HepG2 (cell line): ENCODE measurements around the gene INAFM2. TPM values are rescaled to one million over a fixed set of nuclear protein-coding genes. Genes with fewer than 3 reads are reported as not detected.

ENCODE experiments used
- ATAC-seq: fragments of 200-7000 bp; cut with Tn5 transposase; 3 replicates; pipeline ENCODE4 v1.9.1; 2020; ENCODE audit warnings: mild to moderate bottlenecking, moderate library complexity
- BruUV-seq: library from RNA; stranded (reverse); fragments of 400-500 nt; replicated peaks from 2 replicates; lab custom pipeline; 2021; lab: Mats Ljungman, UMichigan
- CTCF ChIA-PET: fragments of 300-600 bp; formaldehyde crosslinking; extraction: SDS; loops from one replicate; lab custom pipeline; 2021; ENCODE audit warnings: low total read pairs, inconsistent platforms, low intra/inter-chr PET ratio; lab: Yijun Ruan, JAX
- POLR2A ChIA-PET: fragments of 350-600 bp; sonication (Branson Sonifier 250); formaldehyde crosslinking; loops from one replicate; lab custom pipeline; 2020; ENCODE audit warnings: antibody characterized with exemption, inconsistent platforms; lab: Yijun Ruan, JAX
- DNase-seq: peaks from one replicate; pipeline ENCODE4 v3.0.0-alpha.2; 2015; ENCODE audit warnings: low spot score
- FAIRE-seq: peaks from 3 replicates; lab custom pipeline; 2011; peaks lifted over from hg19 to GRCh38; lab: Jason Lieb, UNC
- H2AFZ ChIP-seq: one replicate; pipeline ENCODE4 v1.6.1; 2011; ENCODE audit warnings: low read length, inconsistent platforms
- H3K27ac ChIP-seq: fragments of 300-600 bp; 3 replicates; pipeline ENCODE4 v1.8.0; 2011; ENCODE audit warnings: mixed run types, mild to moderate bottlenecking, mixed read lengths, low read length, inconsistent platforms; ENCODE audit not compliant: insufficient read depth; ENCODE audit errors: extremely low read length
- H3K27me3 ChIP-seq, 2 experiments: fragments of 200-600 bp in 1 of 2; 2 replicates in 1 of 2; 3 replicates in 1 of 2; pipeline versions ENCODE4 v1.6.0 to v1.8.0; 2011; ENCODE audit warnings: low read length in 2 of 2, mild to moderate bottlenecking in 2 of 2, moderate library complexity in 2 of 2, inconsistent platforms in 1 of 2; ENCODE audit not compliant: insufficient read depth in 2 of 2, control insufficient read depth in 1 of 2
- H3K36me3 ChIP-seq, 2 experiments: fragments of 200-600 bp in 1 of 2; replicated peaks in 1 of 2; 2 replicates in 1 of 2; 3 replicates in 1 of 2; pipeline versions ENCODE4 v1.5.1 to v1.8.0; 2011; ENCODE audit warnings: low read length in 2 of 2, inconsistent platforms in 1 of 2; ENCODE audit not compliant: insufficient read depth in 2 of 2, control insufficient read depth in 1 of 2
- H3K4me1 ChIP-seq: 2 replicates; pipeline ENCODE4 v1.5.1; 2012; ENCODE audit warnings: low read length, inconsistent platforms; ENCODE audit not compliant: insufficient read depth
- H3K4me2 ChIP-seq: 2 replicates; pipeline ENCODE4 v1.6.0; 2011; ENCODE audit warnings: low read depth, low read length, inconsistent platforms
- H3K4me3 ChIP-seq, 3 experiments: fragments of 200-600 bp in 1 of 3; sonication (generic), shearing (Covaris generic) in 1 of 3; replicated peaks in 1 of 3; 2 replicates each; pipeline ENCODE4 v1.5.1; 2011 to 2016; ENCODE audit warnings: low read length in 3 of 3, inconsistent platforms in 2 of 3, low read depth in 2 of 3, mild to moderate bottlenecking in 2 of 3, control low read depth in 1 of 3, mixed read lengths in 1 of 3; ENCODE audit not compliant: insufficient read depth in 1 of 3
- H3K79me2 ChIP-seq: one replicate; pipeline ENCODE4 v1.6.1; 2011; ENCODE audit warnings: low read length, inconsistent platforms; ENCODE audit not compliant: insufficient read depth
- H3K9ac ChIP-seq: 2 replicates; pipeline ENCODE4 v1.6.0; 2011; ENCODE audit warnings: mild to moderate bottlenecking, low read depth, low read length, inconsistent platforms; ENCODE audit not compliant: insufficient read depth
- H3K9me3 ChIP-seq: 2 replicates; pipeline ENCODE4 v1.5.1; 2012; ENCODE audit warnings: mild to moderate bottlenecking, low read length
- H4K20me1 ChIP-seq: 2 replicates; pipeline ENCODE4 v1.6.0; 2011; ENCODE audit warnings: inconsistent platforms, mild to moderate bottlenecking, low read length, moderate library complexity; ENCODE audit not compliant: insufficient read depth
- CREB1 ChIP-seq, 2 experiments: fragments of 450-650 bp in 1 of 2; IDR thresholded peaks; 2 replicates each; pipeline ENCODE4 v1.6.1; 2016 to 2017; ENCODE audit warnings: control low read depth in 1 of 2, mild to moderate bottlenecking in 1 of 2, missing compliant biosample characterization in 1 of 2, missing genetic modification characterization in 1 of 2
- HMG20A ChIP-seq: IDR thresholded peaks from 2 replicates; pipeline ENCODE4 v1.6.1; 2016; ENCODE audit warnings: borderline replicate concordance
- KAT7 ChIP-seq: IDR thresholded peaks from 2 replicates; pipeline ENCODE4 v1.6.1; 2018; ENCODE audit warnings: borderline replicate concordance, missing compliant biosample characterization
- MAFK ChIP-seq, 2 experiments: IDR thresholded peaks in 1 of 2; conservative IDR thresholded peaks in 1 of 2; 2 replicates each; pipeline ENCODE4 v1.6.1; 2011; ENCODE audit warnings: improper control_type of control experiment in 2 of 2, low read length in 2 of 2
- MBNL3 ChIP-seq: fragments of 250-450 bp; sonication (Bioruptor Pico); conservative IDR thresholded peaks from 2 replicates; pipeline ENCODE4 v1.8.0; 2022; ENCODE audit warnings: mild to moderate bottlenecking, inconsistent platforms
- SP4 ChIP-seq: sonication (generic); formaldehyde crosslinking; IDR thresholded peaks from 2 replicates; pipeline ENCODE4 v1.8.1; 2023; ENCODE audit warnings: mild to moderate bottlenecking, missing genetic modification reagents
- SRY ChIP-seq: sonication (generic); formaldehyde crosslinking; IDR thresholded peaks from 2 replicates; pipeline ENCODE4 v1.8.0; 2022; ENCODE audit warnings: mild to moderate bottlenecking, missing genetic modification reagents
- ZNF230 ChIP-seq: sonication (generic); formaldehyde crosslinking; IDR thresholded peaks from 2 replicates; pipeline ENCODE4 v1.4.0; 2020; ENCODE audit warnings: mild to moderate bottlenecking, missing genetic modification reagents
- ZNF749 ChIP-seq: sonication (generic); formaldehyde crosslinking; IDR thresholded peaks from 2 replicates; pipeline ENCODE4 v1.8.0; 2022; ENCODE audit warnings: mild to moderate bottlenecking, missing genetic modification reagents, moderate library complexity, borderline replicate concordance
- ZSCAN25 ChIP-seq: sonication (generic); formaldehyde crosslinking; IDR thresholded peaks from 2 replicates; pipeline ENCODE4 v1.8.0; 2022; ENCODE audit warnings: mild to moderate bottlenecking, missing genetic modification reagents
- WGBS: methylation state at CpG from one replicate; pipeline ENCODE4 v1.1.6; 2017; ENCODE audit warnings: low lambda C conversion rate; 5-methylcytosine and 5-hydroxymethylcytosine counted together
- in situ Hi-C: cut with HindIII; loops from 2 replicates; pipeline ENCODE4 v1.10.0; 2017; ENCODE audit warnings: low pct_unique_long_range_greater_than_20kb; ENCODE audit not compliant: extremely low pct_ligation_motif_present
- intact Hi-C: fragments of 100-400 bp; cut with micrococcal nuclease; formaldehyde crosslinking; loops from one replicate; pipeline ENCODE4 v1.10.0; 2022; ENCODE audit not compliant: unreplicated experiment
- polyA plus RNA-seq, 8 experiments: library from polyadenylated mRNA; depleted of rRNA in 3 of 8; stranded (reverse) in 7 of 8; unstranded in 1 of 8; fragments of >200 nt; fragmentation: Illumina TruSeq in 4 of 8; extraction: Trizol in 4 of 8; gene quantifications; 2 replicates each; pipeline versions ENCODE4 v1.2.1 to v1.2.3, GENCODE V29; 2011 to 2016; ENCODE audit warnings: low read depth in 4 of 8, missing spikeins in 1 of 8, mixed read lengths in 1 of 8; ENCODE audit not compliant: insufficient read depth in 1 of 8
- total RNA-seq, 5 experiments: library from RNA; depleted of rRNA; stranded (reverse); fragments of >200 nt; fragmentation: Illumina TruSeq; extraction: Trizol; gene quantifications; 2 replicates each; pipeline ENCODE4 v1.2.3, GENCODE V29; 2016; ENCODE audit warnings: low read depth in 1 of 5
- TF ChIP-seq, protein P1 (sequence below): IDR thresholded peaks from 2 replicates; pipeline ENCODE4 v1.6.1; 2016; ENCODE audit warnings: missing biosample characterization, missing genetic modification reagents, low read depth
- TF ChIP-seq, protein P2 (sequence below): sonication (generic); formaldehyde crosslinking; IDR thresholded peaks from 2 replicates; pipeline ENCODE4 v1.8.0; 2022; ENCODE audit warnings: mild to moderate bottlenecking, missing genetic modification reagents, moderate library complexity
- TF ChIP-seq, protein P3 (sequence below): sonication (generic); formaldehyde crosslinking; IDR thresholded peaks from 2 replicates; pipeline ENCODE4 v1.8.1; 2023; ENCODE audit warnings: mild to moderate bottlenecking, moderate library complexity, missing genetic modification reagents
- TF ChIP-seq, protein P4 (sequence below): sonication (generic); formaldehyde crosslinking; conservative IDR thresholded peaks from 2 replicates; pipeline ENCODE4 v1.4.0; 2020; ENCODE audit warnings: mild to moderate bottlenecking, missing genetic modification reagents, moderate library complexity

The INAFM2 gene
- total and polyA plus RNA-seq, 2 of the 13 experiments (the other 11 are each of a cell fraction or from before 2014, with no cell fraction given): 5.5 to 6.5 TPM

DNA sequence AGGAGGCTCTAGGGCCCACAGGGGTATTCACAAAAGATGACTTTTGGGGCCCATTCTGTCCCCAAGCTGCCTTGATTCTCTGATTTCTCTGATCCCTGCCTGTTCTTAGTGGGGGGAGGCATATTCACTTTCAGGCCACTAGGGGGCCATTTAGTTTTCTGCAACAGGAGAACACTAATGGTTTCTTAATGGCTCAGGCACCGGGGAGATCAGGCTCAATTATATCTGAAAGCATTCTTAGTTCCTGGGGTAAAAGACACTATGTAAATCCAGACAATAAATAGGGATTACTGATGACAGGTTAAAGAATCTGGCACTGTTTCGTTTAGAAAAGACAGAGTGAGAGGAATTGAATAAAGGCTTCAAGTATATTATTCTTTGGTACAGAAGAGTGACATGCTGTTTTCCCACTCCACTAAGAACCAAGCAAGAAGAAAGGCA, 2.5 kb upstream of the INAFM2 start (continued):
- TF ChIP-seq, protein P1, sequence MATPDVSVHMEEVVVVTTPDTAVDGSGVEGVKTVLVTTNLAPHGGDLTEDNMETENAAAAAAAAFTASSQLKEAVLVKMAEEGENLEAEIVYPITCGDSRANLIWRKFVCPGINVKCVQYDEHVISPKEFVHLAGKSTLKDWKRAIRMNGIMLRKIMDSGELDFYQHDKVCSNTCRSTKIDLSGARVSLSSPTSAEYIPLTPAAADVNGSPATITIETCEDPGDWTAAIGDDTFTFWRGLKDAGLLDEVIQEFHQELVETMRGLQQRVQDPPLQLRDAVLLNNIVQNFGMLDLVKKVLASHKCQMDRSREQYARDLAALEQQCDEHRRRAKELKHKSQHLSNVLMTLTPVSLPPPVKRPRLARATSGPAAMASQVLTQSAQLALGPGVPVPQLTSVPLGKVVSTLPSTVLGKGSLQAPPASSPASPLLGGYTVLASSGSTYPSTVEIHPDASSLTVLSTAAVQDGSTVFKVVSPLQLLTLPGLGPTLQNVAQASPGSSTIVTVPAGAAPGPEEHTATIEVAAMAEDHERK: no peak
- no peak for TF ChIP-seq KAT7
- no peak for TF ChIP-seq HMG20A (CRISPR knock-in tag)
- TF ChIP-seq MBNL3: no peak
- TF ChIP-seq ZSCAN25 (CRISPR knock-in tag): no peak
- no peak for TF ChIP-seq CREB1 (IDR thresholded peaks at IDR 0.05)
- TF ChIP-seq CREB1 (CRISPR knock-in tag; IDR thresholded peaks at IDR 0.05): no peak
- TF ChIP-seq ZNF230 (CRISPR knock-in tag): no peak

DNA sequence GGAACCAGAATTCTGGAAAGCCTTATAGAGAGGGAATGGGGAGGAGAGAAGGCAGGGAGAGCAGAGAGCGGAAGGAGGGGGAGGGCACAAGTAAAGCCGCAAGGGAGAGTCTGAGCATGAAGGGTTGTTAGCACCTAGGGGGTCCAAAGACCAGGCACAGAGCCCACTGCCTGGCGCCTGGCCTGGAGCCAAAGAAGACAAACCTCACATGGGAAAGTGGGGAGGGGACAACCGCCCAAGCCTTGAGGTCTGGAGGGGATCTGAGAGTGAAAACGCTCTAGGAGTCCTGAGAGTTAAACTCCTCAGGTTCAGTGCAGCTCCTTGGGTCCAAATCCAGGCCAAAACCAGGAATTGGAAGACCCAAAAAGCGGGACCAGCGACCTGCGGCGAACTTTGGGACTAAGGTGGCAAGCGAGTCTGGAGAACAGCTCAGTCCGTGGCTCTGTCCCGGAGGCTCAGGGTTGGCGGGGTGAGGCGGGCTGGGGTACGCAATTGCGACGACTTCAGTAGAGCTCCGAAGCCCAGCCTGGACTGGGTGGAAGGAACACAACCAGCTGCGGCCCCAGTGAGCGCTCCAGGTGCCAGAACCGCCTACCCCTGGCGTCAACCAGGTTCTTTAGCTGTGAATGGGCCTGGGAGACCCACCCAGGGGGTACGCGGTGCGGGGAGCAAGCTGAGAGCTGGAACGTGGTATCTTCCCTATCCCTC, 807 bp upstream of the INAFM2 start:
- Histone ChIP-seq H4K20me1 (no peaks in the 10 kb centered on the region), H3K27ac (no peak overlapping the region), H3K4me3 (peak overlapping the region; percentile 8 to 75 (median 40); a peak in 4 of 6 replicates), H3K36me3 (no peaks in the 10 kb centered on the region), H2AFZ (no peak overlapping the region), H3K4me1 (peaks cover 42% of the 10 kb centered on the region), H3K9me3 (no peaks in the 10 kb centered on the region), H3K9ac (no peak overlapping the region), H3K79me2 (no peaks in the 10 kb centered on the region), H3K27me3 (peaks cover 0 to 7% of the 10 kb centered on the region in 2 experiments; a peak in 1 of 5 replicates), H3K4me2 (peak overlapping the region; percentile 82)
- FAIRE-seq: peak; percentile 52
- POLR2A ChIA-PET: interaction anchor here (0.6 to 1.9 kb wide), 9 partner anchors 9 to 320 kb away, joined by 3 to 24 read pairs (median 4); partner anchors contain the start of genes BUB1B, CCDC9B and IVD
- in situ Hi-C loops: no loop called here
- CTCF ChIA-PET: interaction anchor here (2.8 to 4.6 kb wide), 2 partner anchors 16 to 99 kb away, joined by 12 to 19 read pairs; no protein-coding TSS in a partner anchor
- ATAC-seq: peak; percentile 14
- peak; percentile 53 for DNase-seq
- BruUV-seq: no TSS peak
- intact Hi-C loops: loop anchor here (5.0 kb wide), 1 partner anchor 100 kb away; no protein-coding TSS in a partner anchor
- WGBS: 16% methylated on average over 10 of the region's 26 CpGs
- TF ChIP-seq SRY (CRISPR knock-in tag): 0 out of 2 replicates have a peak, but pooled peaks have one; percentile 62
- 0 out of 2 replicates have a peak, but pooled peaks have one; percentile 15 for TF ChIP-seq ZNF749 (CRISPR knock-in tag)
- TF ChIP-seq, protein P2, sequence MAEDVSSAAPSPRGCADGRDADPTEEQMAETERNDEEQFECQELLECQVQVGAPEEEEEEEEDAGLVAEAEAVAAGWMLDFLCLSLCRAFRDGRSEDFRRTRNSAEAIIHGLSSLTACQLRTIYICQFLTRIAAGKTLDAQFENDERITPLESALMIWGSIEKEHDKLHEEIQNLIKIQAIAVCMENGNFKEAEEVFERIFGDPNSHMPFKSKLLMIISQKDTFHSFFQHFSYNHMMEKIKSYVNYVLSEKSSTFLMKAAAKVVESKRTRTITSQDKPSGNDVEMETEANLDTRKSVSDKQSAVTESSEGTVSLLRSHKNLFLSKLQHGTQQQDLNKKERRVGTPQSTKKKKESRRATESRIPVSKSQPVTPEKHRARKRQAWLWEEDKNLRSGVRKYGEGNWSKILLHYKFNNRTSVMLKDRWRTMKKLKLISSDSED (CRISPR knock-in tag): no peak
- TF ChIP-seq, protein P3, sequence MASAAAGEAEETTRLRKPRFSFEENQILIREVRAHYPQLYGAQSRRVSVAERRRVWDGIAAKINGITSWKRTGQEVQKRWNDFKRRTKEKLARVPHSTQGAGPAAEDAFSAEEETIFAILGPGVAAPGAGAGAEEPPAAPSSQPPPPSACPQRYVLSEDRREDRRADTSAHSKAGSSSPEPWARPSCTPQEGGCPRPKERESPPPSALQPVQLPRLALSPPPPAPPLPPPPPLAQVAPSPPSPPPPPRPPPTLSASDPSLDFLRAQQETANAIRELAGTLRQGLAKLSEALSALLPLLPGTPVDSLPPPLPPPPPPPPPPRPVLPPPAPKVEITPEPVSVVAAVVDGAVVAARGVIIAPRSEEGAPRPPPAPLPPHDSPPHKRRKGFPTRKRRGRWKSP (CRISPR knock-in tag): 0 out of 2 replicates have a peak, but pooled peaks have one; percentile 17
- TF ChIP-seq, protein P4, sequence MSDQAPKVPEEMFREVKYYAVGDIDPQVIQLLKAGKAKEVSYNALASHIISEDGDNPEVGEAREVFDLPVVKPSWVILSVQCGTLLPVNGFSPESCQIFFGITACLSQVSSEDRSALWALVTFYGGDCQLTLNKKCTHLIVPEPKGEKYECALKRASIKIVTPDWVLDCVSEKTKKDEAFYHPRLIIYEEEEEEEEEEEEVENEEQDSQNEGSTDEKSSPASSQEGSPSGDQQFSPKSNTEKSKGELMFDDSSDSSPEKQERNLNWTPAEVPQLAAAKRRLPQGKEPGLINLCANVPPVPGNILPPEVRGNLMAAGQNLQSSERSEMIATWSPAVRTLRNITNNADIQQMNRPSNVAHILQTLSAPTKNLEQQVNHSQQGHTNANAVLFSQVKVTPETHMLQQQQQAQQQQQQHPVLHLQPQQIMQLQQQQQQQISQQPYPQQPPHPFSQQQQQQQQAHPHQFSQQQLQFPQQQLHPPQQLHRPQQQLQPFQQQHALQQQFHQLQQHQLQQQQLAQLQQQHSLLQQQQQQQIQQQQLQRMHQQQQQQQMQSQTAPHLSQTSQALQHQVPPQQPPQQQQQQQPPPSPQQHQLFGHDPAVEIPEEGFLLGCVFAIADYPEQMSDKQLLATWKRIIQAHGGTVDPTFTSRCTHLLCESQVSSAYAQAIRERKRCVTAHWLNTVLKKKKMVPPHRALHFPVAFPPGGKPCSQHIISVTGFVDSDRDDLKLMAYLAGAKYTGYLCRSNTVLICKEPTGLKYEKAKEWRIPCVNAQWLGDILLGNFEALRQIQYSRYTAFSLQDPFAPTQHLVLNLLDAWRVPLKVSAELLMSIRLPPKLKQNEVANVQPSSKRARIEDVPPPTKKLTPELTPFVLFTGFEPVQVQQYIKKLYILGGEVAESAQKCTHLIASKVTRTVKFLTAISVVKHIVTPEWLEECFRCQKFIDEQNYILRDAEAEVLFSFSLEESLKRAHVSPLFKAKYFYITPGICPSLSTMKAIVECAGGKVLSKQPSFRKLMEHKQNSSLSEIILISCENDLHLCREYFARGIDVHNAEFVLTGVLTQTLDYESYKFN (CRISPR knock-in tag): 0 out of 2 replicates have a peak, but pooled peaks have one; percentile 16
- no peak for TF ChIP-seq MAFK (conservative IDR thresholded peaks at IDR 0.05 in 1 of 2, IDR thresholded peaks at IDR 0.05 in 1 of 2; ENCODE audit: low read length in 2 of 2)
- TF ChIP-seq SP4 (CRISPR knock-in tag): no peak
